Breast epithelium (tissue), 4 donors: Measurements from ENCODE around the gene C9orf40. TPM values are rescaled to one million over a fixed set of nuclear protein-coding genes. Genes with fewer than 3 reads are reported as not detected.

Source experiments
- DNase-seq, 2 donors: peaks; one replicate each; pipeline ENCODE4 v3.0.0-alpha.2; 2019; ENCODE audit warnings: low spot score in 2 of 2
- H3K27ac ChIP-seq, 2 donors: fragments of 200-600 bp; sonication (generic) in 1 of 2; one replicate each; pipeline ENCODE4 v1.5.1; 2016 to 2019; ENCODE audit warnings: mild to moderate bottlenecking in 1 of 2
- H3K27me3 ChIP-seq, 2 donors: fragments of 200-600 bp; sonication (generic) in 1 of 2; one replicate each; pipeline versions ENCODE4 v1.5.1 to v1.6.0; 2017 to 2019; ENCODE audit warnings: control low read depth in 1 of 2, mild to moderate bottlenecking in 1 of 2
- H3K36me3 ChIP-seq: fragments of 200-600 bp; one replicate; pipeline ENCODE4 v1.5.1; 2019
- H3K4me1 ChIP-seq, 2 donors: fragments of 200-600 bp; sonication (generic); one replicate each; pipeline ENCODE4 v1.5.1; 2016 to 2019; ENCODE audit warnings: control low read depth in 1 of 2
- H3K4me3 ChIP-seq, 3 donors: fragments of 200-600 bp; sonication (generic); 1 replicate in 2 of 3; 2 replicates in 1 of 3; pipeline ENCODE4 v1.5.1; 2016 to 2019; ENCODE audit warnings: mild to moderate bottlenecking in 3 of 3, moderate library complexity in 2 of 3
- H3K9me3 ChIP-seq, 2 donors: fragments of 200-600 bp; sonication (generic) in 1 of 2; one replicate each; pipeline ENCODE4 v1.5.1; 2016 to 2019; ENCODE audit warnings: control low read depth in 1 of 2
- POLR2A ChIP-seq: fragments of 450-650 bp; IDR thresholded peaks from one replicate; pipeline ENCODE4 v1.6.1; 2016; ENCODE audit warnings: antibody characterized with exemption, mild to moderate bottlenecking, moderate library complexity
- POLR2AphosphoS5 ChIP-seq, 3 donors: sonication (generic); formaldehyde crosslinking; IDR thresholded peaks; one replicate each; pipeline ENCODE4 v1.6.1; 2017; ENCODE audit warnings: antibody characterized with exemption in 3 of 3
- intact Hi-C: fragments of 100-400 bp; cut with DNase I; formaldehyde crosslinking; loops from one replicate; pipeline ENCODE4 v1.15.1; 2023; ENCODE audit warnings: low total_unique reads
- total RNA-seq, 3 donors: library from RNA; depleted of rRNA; stranded (reverse); fragments of >200 nt; gene quantifications; one replicate each; pipeline ENCODE4 v1.1.0, GENCODE V29; 2016
- TF ChIP-seq, protein P1 (sequence below), 3 donors: fragments of 450-650 bp; IDR thresholded peaks; one replicate each; pipeline ENCODE4 v1.5.1; 2016 to 2017; ENCODE audit warnings: antibody characterized with exemption in 3 of 3, mild to moderate bottlenecking in 3 of 3, moderate library complexity in 3 of 3

Gene C9orf40
- total RNA-seq, 3 donors from 2014 or later = 2.4 to 4.6 (median 4.2) TPM

DNA sequence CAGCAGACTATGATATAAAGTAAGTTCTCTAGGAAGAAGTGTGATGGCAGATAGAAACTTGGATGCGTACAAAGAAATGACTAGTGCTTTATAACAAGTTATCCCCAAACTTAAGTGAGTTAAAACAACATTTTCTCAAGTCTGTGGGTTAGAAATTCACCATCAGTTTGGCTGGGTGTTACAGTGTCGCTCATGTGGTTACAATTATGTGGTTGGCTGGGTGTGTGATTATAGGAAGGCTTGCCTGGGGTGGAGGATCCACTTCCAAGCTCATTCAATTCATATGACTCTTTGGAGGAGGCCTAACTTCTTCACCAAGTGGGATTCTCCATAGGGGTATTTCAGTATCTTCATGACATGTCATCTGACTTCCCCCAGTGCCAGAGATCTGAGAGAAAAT is 10.3 kb upstream of the C9orf40 start:
- no peaks in the 10 kb centered on the region for H3K4me1 ChIP-seq
- intact Hi-C loops = no loop called here
- TF ChIP-seq, protein P1, sequence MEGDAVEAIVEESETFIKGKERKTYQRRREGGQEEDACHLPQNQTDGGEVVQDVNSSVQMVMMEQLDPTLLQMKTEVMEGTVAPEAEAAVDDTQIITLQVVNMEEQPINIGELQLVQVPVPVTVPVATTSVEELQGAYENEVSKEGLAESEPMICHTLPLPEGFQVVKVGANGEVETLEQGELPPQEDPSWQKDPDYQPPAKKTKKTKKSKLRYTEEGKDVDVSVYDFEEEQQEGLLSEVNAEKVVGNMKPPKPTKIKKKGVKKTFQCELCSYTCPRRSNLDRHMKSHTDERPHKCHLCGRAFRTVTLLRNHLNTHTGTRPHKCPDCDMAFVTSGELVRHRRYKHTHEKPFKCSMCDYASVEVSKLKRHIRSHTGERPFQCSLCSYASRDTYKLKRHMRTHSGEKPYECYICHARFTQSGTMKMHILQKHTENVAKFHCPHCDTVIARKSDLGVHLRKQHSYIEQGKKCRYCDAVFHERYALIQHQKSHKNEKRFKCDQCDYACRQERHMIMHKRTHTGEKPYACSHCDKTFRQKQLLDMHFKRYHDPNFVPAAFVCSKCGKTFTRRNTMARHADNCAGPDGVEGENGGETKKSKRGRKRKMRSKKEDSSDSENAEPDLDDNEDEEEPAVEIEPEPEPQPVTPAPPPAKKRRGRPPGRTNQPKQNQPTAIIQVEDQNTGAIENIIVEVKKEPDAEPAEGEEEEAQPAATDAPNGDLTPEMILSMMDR (IDR thresholded peaks at IDR 0.05) = no peak
- TF ChIP-seq POLR2A = no peak
- no peak for TF ChIP-seq POLR2AphosphoS5 (IDR thresholded peaks at IDR 0.05)
- no peaks in the 10 kb centered on the region for H3K27me3 ChIP-seq
- DNase-seq = no peak
- peaks cover 9 to 15% of the 10 kb centered on the region in 2 donors for H3K9me3 ChIP-seq
- H3K36me3 ChIP-seq = no peaks in the 10 kb centered on the region
- no peak overlapping the region for H3K4me3 ChIP-seq
- H3K27ac ChIP-seq = no peak overlapping the region

DNA sequence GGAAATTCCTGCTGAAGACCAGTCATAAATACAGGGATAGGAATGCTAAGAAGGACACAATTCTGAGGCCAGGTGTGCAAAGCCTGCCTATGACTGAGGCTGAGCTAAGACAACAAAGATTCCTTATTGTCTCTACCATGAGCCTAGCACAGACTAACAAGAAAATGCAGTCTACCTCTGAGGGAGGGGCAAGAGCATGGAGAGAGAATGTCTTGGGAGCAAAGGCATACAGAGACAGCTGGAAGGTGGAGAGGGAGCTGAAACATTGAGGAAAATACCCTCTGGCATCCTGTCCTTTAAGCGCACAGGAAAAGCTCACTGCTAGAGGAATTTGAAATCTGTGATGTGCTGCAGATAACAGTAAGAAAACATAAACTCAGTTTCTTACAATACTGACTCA is 8.8 kb upstream of the C9orf40 start:
- TF ChIP-seq POLR2A (no peak), POLR2AphosphoS5 (IDR thresholded peaks at IDR 0.05) (no peak)
- TF ChIP-seq, protein P1 (IDR thresholded peaks at IDR 0.05) = no peak
- Histone ChIP-seq H3K4me1 (no peaks in the 10 kb centered on the region), H3K9me3 (peaks cover 9 to 15% of the 10 kb centered on the region in 2 donors), H3K27me3 (no peaks in the 10 kb centered on the region), H3K27ac (no peak overlapping the region), H3K4me3 (no peak overlapping the region), H3K36me3 (no peaks in the 10 kb centered on the region)
- no peak for DNase-seq
- intact Hi-C loops = no loop called here

DNA sequence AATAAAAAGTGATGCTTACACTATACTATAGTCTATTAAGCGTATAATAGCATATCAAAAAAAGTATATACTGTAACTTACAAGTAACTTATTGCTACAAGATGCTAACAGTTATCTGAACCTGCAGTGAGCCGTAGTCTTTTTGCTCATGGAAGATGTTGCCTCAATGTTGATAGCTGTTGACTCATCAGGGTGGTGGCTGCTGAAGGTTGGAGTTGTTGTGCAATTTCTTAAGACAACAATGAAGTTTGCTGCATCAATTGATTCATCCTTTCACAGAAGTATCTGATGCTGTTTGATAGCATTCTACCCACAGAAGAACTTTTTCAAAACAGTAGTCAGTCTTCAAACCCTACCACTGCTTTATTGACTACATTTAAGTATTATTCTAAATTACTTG is 7.8 kb upstream of the C9orf40 start:
- H3K27me3 ChIP-seq = no peaks in the 10 kb centered on the region
- H3K36me3 ChIP-seq = no peaks in the 10 kb centered on the region
- intact Hi-C loops = no loop called here
- H3K4me3 ChIP-seq = no peak overlapping the region
- no peaks in the 10 kb centered on the region for H3K4me1 ChIP-seq
- H3K9me3 ChIP-seq = peaks cover 9 to 15% of the 10 kb centered on the region in 2 donors
- TF ChIP-seq, protein P1 (IDR thresholded peaks at IDR 0.05) = no peak
- TF ChIP-seq POLR2AphosphoS5 (IDR thresholded peaks at IDR 0.05) = no peak
- TF ChIP-seq POLR2A = no peak
- DNase-seq = no peak
- H3K27ac ChIP-seq = no peak overlapping the region

DNA sequence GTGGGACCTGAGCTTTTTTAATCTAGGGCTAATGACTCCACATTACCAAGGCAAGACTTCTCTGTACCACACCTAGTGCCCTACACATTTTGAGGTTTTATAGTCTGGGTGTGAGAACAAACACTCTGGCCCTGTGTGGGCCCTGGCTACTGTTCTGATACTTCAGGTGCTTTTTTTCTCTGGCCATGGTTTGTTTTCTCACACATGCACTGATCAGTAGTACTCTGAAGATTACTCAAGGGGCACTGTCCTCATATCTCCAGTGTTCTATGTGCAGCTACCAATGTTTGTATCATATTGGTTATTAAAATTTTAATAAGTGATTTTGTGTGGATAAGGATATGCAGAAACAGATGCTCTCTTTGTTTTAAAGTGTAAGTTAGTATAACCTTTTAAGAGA is 5.9 kb upstream of the C9orf40 start:
- intact Hi-C loops = no loop called here
- TF ChIP-seq POLR2AphosphoS5 (IDR thresholded peaks at IDR 0.05) (no peak), POLR2A (no peak)
- TF ChIP-seq, protein P1 (IDR thresholded peaks at IDR 0.05) = no peak
- H3K9me3 ChIP-seq = peaks cover 9 to 15% of the 10 kb centered on the region in 2 donors

DNA sequence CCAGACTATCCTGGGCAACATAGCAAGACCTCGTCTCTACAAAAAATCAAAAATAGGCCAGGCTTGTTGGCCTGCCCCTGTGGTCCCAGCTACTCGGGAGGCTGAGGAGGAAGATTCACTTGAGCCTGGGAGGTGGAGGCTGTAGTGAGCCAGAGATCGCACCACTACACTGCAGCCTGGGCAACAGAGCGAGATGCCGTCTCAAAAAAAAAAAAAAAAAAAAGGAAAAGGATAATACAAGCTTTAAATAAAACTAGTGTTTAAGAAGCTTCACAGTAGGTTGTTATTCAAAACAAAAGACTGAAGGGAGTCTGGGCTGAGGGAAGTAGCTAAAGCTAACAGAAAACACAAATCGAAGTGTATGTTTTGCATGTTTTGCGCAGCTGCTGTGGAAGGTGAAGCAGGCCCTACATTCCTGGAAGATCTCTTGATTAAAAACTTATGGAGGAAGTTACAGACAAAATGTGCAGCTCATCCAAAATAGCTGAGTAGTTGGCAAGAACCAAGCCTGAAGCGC is 581 bp upstream of the C9orf40 start:
- peak overlapping the region; percentile 97 to 98 for H3K27ac ChIP-seq
- no peaks in the 10 kb centered on the region for H3K9me3 ChIP-seq
- TF ChIP-seq POLR2A (no peak), POLR2AphosphoS5 (IDR thresholded peaks at IDR 0.05) (no peak)
- TF ChIP-seq, protein P1 (IDR thresholded peaks at IDR 0.05) = no peak
- intact Hi-C loops = no loop called here
- no peaks in the 10 kb centered on the region for H3K36me3 ChIP-seq
- DNase-seq = no peak
- peak overlapping the region; percentile 84 to 96 (median 93) for H3K4me3 ChIP-seq
- no peaks in the 10 kb centered on the region for H3K4me1 ChIP-seq
- H3K27me3 ChIP-seq = no peaks in the 10 kb centered on the region

More for the DNA sequence above, 5.9 kb upstream of the C9orf40 start:
- no peaks in the 10 kb centered on the region for H3K4me1 ChIP-seq
- DNase-seq = no peak
- no peaks in the 10 kb centered on the region for H3K36me3 ChIP-seq
- no peaks in the 10 kb centered on the region for H3K27me3 ChIP-seq
- no peak overlapping the region for H3K27ac ChIP-seq
- no peak overlapping the region for H3K4me3 ChIP-seq
